K562 (cell line): Measurements from ENCODE around the gene URAD. TPM values are rescaled to one million over a fixed set of nuclear protein-coding genes. Genes with fewer than 3 reads are reported as not detected.

Experiments used
- ATAC-seq: fragments of 200-7000 bp; cut with Tn5 transposase; 3 replicates; pipeline ENCODE4 v1.9.1; 2020; ENCODE audit warnings: moderate library complexity
- BruUV-seq: library from RNA; stranded (reverse); fragments of 400-500 nt; replicated peaks from 2 replicates; lab custom pipeline; 2021; lab: Mats Ljungman, UMichigan
- CTCF ChIA-PET: fragments of 300-600 bp; formaldehyde crosslinking; extraction: SDS; loops from one replicate; lab custom pipeline; 2021; ENCODE audit warnings: low intra/inter-chr PET ratio; lab: Yijun Ruan, JAX
- POLR2A ChIA-PET: fragments of 300-600, 350-650 bp; sonication (Branson Sonifier 250); formaldehyde crosslinking; extraction: SDS; loops from one replicate; lab custom pipeline; 2021; ENCODE audit warnings: antibody characterized with exemption, inconsistent platforms; lab: Yijun Ruan, JAX
- DNase-seq, 4 experiments: peaks; one replicate each; pipeline versions ENCODE4 v3.0.0 to v3.0.0-alpha.2; 2011 to 2018; ENCODE audit warnings: low spot score in 3 of 4, mixed read lengths in 3 of 4; ENCODE audit errors: extremely low read depth in 1 of 4
- FAIRE-seq: peaks from 2 replicates; lab custom pipeline; 2011; peaks lifted over from hg19 to GRCh38; lab: Jason Lieb, UNC
- H2AFZ ChIP-seq: 2 replicates; pipeline ENCODE4 v1.6.0; 2011; ENCODE audit warnings: low read depth, low read length, control low read depth, inconsistent platforms
- H3K27ac ChIP-seq: fragments of 200-600 bp; 3 replicates; pipeline ENCODE4 v1.8.0; 2011; ENCODE audit warnings: low read depth, mild to moderate bottlenecking, control low read depth, inconsistent platforms, low read length, moderate library complexity, mixed read lengths; ENCODE audit errors: extremely low read depth
- H3K27me3 ChIP-seq, 2 experiments: fragments of 300-600 bp in 1 of 2; 2 replicates in 1 of 2; 3 replicates in 1 of 2; pipeline versions ENCODE4 v1.6.0 to v1.8.0; 2011; ENCODE audit warnings: inconsistent platforms in 2 of 2, low read length in 2 of 2, mild to moderate bottlenecking in 1 of 2, mixed read lengths in 1 of 2, moderate library complexity in 1 of 2; ENCODE audit not compliant: control insufficient read depth in 2 of 2, insufficient read depth in 2 of 2
- H3K36me3 ChIP-seq: fragments of 300-600 bp; 3 replicates; pipeline ENCODE4 v1.8.0; 2011; ENCODE audit warnings: mild to moderate bottlenecking, low read length, inconsistent platforms; ENCODE audit not compliant: control insufficient read depth, insufficient read depth
- H3K4me1 ChIP-seq, 2 experiments: fragments of 200-600 bp in 1 of 2; replicated peaks in 1 of 2; 2 replicates in 1 of 2; 3 replicates in 1 of 2; pipeline versions ENCODE4 v1.5.1 to v1.8.0; 2011; ENCODE audit warnings: inconsistent platforms in 2 of 2, low read length in 2 of 2, mild to moderate bottlenecking in 1 of 2, mixed read lengths in 1 of 2, moderate library complexity in 1 of 2; ENCODE audit not compliant: control insufficient read depth in 2 of 2, insufficient read depth in 2 of 2
- H3K4me2 ChIP-seq: 2 replicates; pipeline ENCODE4 v1.6.1; 2011; ENCODE audit warnings: low read length, control low read depth, inconsistent platforms, mixed read lengths; ENCODE audit not compliant: insufficient read depth
- H3K4me3 ChIP-seq: fragments of 200-600 bp; sonication (generic), shearing (Covaris generic); 2 replicates; pipeline ENCODE4 v1.5.1; 2016; ENCODE audit warnings: control low read depth, inconsistent platforms
- H3K79me2 ChIP-seq: fragments of 200-600 bp; 3 replicates; pipeline ENCODE4 v1.8.0; 2011; ENCODE audit warnings: low read length, inconsistent platforms; ENCODE audit not compliant: control insufficient read depth, insufficient read depth
- H3K9ac ChIP-seq, 2 experiments: 2 replicates each; pipeline versions ENCODE4 v1.6.0 to v1.6.1; 2011; ENCODE audit warnings: low read depth in 2 of 2, low read length in 2 of 2, control low read depth in 1 of 2, inconsistent platforms in 1 of 2, mild to moderate bottlenecking in 1 of 2, mixed read lengths in 1 of 2; ENCODE audit not compliant: insufficient read depth in 1 of 2
- H3K9me1 ChIP-seq: one replicate; pipeline ENCODE4 v1.6.0; 2011; ENCODE audit warnings: inconsistent platforms, mild to moderate bottlenecking, low read length, moderate library complexity; ENCODE audit not compliant: control insufficient read depth, insufficient read depth
- H3K9me3 ChIP-seq: replicated peaks from 2 replicates; pipeline ENCODE4 v1.5.1; 2011; ENCODE audit warnings: low read depth, low read length, inconsistent platforms; ENCODE audit not compliant: control insufficient read depth, insufficient read depth
- H4K20me1 ChIP-seq: replicated peaks from 2 replicates; pipeline ENCODE4 v1.6.1; 2011; ENCODE audit warnings: low read length, inconsistent platforms, mixed read lengths; ENCODE audit not compliant: control insufficient read depth, insufficient read depth
- RUNX1 ChIP-seq: sonication (generic); IDR thresholded peaks from 2 replicates; pipeline ENCODE4 v1.6.1; 2016; ENCODE audit warnings: antibody characterized with exemption, low read depth
- ZC3H11A ChIP-seq: IDR thresholded peaks from 2 replicates; pipeline ENCODE4 v1.6.1; 2012; ENCODE audit warnings: low read depth, low read length, improper control_type of control experiment
- ZNF507 ChIP-seq: conservative IDR thresholded peaks from 2 replicates; pipeline ENCODE4 v1.6.1; 2017; ENCODE audit warnings: missing genetic modification characterization, missing compliant biosample characterization
- whole genome bisulfite sequencing: fragments of 100-300 bp; shearing (Covaris generic); methylation state at CpG from one replicate; pipeline ENCODE4 v1.1.6; 2016; ENCODE audit warnings: low coverage, mixed read lengths; ENCODE audit not compliant: insufficient coverage; ENCODE audit errors: missing lambda C conversion rate; 5-methylcytosine and 5-hydroxymethylcytosine counted together
- in situ Hi-C: fragments of 300-500 bp; cut with MboI; formaldehyde crosslinking; loops from 4 replicates; pipeline ENCODE4 v1.15.0; 2018; ENCODE audit warnings: inconsistent platforms, mixed read lengths
- intact Hi-C: fragments of 100-400 bp; cut with micrococcal nuclease; formaldehyde crosslinking; loops from 2 replicates; pipeline ENCODE4 v1.14.2; 2022
- polyA plus RNA-seq, 8 experiments: library from polyadenylated mRNA; depleted of rRNA in 4 of 8; stranded (reverse) in 5 of 8; unstranded in 3 of 8; fragments of >200 nt; fragmentation: Nextera tagmentation in 2 of 8; fragmentation: Illumina TruSeq in 1 of 8; extraction: Ambion mirVana in 2 of 8; extraction: Trizol in 1 of 8; gene quantifications; 2 replicates each; pipeline versions ENCODE4 v1.2.1 to v1.2.3, GENCODE V29; 2011 to 2014; ENCODE audit warnings: inconsistent platforms in 1 of 8, missing spikeins in 1 of 8
- total RNA-seq, 7 experiments: library from RNA; depleted of rRNA in 6 of 7; stranded (reverse); fragments of >200 nt in 6 of 7; fragmentation: Illumina TruSeq in 2 of 7; extraction: Trizol in 2 of 7; gene quantifications; 2 replicates each; pipeline versions ENCODE4 v1.2.1 to v1.2.3, GENCODE V29; 2011 to 2021; ENCODE audit warnings: low replicate concordance in 1 of 7

The URAD gene
- total and polyA plus RNA-seq, 9 of the 15 experiments (the other 6 are each of a cell fraction or from before 2014, with no cell fraction given): not detected

DNA sequence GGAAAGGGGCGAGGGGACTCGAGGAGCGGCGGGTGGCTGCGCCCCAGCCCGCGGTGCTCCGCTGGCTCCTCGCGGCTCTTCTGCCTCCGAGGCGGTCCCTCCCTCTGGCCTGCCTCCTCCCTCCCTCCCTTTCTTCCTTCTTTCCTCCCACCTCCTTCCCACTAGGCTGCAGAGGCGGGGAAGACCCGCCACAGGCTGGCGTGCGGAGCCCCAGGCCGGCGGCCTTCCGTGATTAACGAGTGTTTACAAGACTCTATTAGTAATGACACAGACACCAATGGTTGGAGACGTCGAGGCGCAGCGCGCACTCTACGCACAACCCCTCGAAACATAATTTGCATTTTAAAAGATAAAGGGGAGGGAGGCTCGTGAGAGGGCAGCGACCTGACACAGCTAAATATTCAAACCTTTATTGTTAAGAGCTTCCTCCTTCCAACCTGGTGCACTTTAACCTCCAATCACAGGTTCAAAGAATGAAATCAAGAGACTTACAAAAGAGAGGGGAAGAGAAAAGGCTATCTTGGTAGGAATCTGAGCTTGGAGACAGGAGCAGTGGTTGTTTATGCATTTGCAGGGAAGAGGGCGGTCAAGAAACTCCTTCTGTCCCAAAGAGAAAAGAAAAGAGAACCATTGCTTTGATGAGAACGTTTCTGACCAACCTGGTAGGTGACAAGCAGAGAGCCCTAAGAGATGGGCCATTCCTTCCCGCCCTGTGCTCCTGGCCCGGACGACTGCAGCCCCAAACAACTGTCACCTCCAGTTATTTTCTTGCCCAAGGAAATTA, 19.2 kb downstream of the URAD start, which contains the start of gene CDX2:
Gene CDX2, minus strand, starts transcription at position 234 of the 784 bp plus-strand sequence. CDS start 309 bp downstream, outside the sequence.
- Histone ChIP-seq H3K4me3 (no peak within 1 kb of the TSS), H3K79me2 (no peaks in the 10 kb centered on the region), H2AFZ (no peak within 1 kb of the TSS), H4K20me1 (no peaks in the 10 kb centered on the region), H3K9me1 (no peaks in the 10 kb centered on the region), H3K9me3 (no peaks in the 10 kb centered on the region), H3K9ac (no peak within 1 kb of the TSS), H3K27me3 (peaks cover 12 to 78% of the 10 kb centered on the region in 2 experiments; a peak in 4 of 5 replicates), H3K27ac (no peak within 1 kb of the TSS), H3K4me2 (no peak within 1 kb of the TSS), H3K36me3 (no peaks in the 10 kb centered on the region), H3K4me1 (no peaks in the 10 kb centered on the region; a peak in 1 of 5 replicates)
- no TSS peak for BruUV-seq
- DNase-seq: no peak
- in situ Hi-C loops: loop anchor here (25.0 kb wide), 1 partner anchor 457 kb away; no protein-coding TSS in a partner anchor
- no peak for ATAC-seq
- no peak for FAIRE-seq
- TF ChIP-seq ZNF507 (tag) (no peak), ZC3H11A (no peak), RUNX1 (no peak)
- intact Hi-C loops: no loop called here
- WGBS: 11% methylated on average over 16 of the region's 34 CpGs
- ChIA-PET POLR2A (interaction anchor here (0.5 kb wide), 1 partner anchor 234 kb away, joined by 3 read pairs; no protein-coding TSS in a partner anchor), CTCF (no interaction called here)
